GM21528 (cell line): ENCODE results near the gene VPS8.
A peak's percentile ranks its signal among the peaks of the same experiment; 100 is the strongest.

ENCODE experiments used
- ATAC-seq: cut with Tn5 transposase; IDR thresholded peaks from one replicate; pipeline ENCODE4 v1.9.1; 2021; ENCODE audit warnings: mild to moderate bottlenecking, moderate library complexity; ENCODE audit not compliant: unreplicated experiment, low FRiP score

Gene VPS8

GRCh38 chr3:184811034-184811433 is 932 bp upstream of the VPS8 start:
- ATAC-seq = no peak

- no peak for ATAC-seq
These were observed 335 bp upstream of the VPS8 start for GRCh38 chr3:184811663-184811998.

GRCh38 chr3:184812662-184813042 is 686 bp downstream of the VPS8 start:
- peak; percentile 25 for ATAC-seq

- ATAC-seq = no peak
These were observed 1.4 kb downstream of the VPS8 start for GRCh38 chr3:184813357-184813756.

- no peak for ATAC-seq
These were observed 2.2 kb downstream of the VPS8 start for GRCh38 chr3:184814214-184814613.

- ATAC-seq = no peak
These were observed 3.3 kb downstream of the VPS8 start for GRCh38 chr3:184815046-184815930.

- ATAC-seq = no peak
These were observed 4.6 kb downstream of the VPS8 start for GRCh38 chr3:184816614-184817013.

- no peak for ATAC-seq
These were observed 8.6 kb downstream of the VPS8 start for GRCh38 chr3:184820525-184820924.

GRCh38 chr3:184821034-184821433 is 9.1 kb downstream of the VPS8 start:
- ATAC-seq = no peak

- no peak for ATAC-seq
These were observed 10.1 kb downstream of the VPS8 start for GRCh38 chr3:184822081-184822480.

GRCh38 chr3:184822654-184823053 is 10.7 kb downstream of the VPS8 start:
- no peak for ATAC-seq

- ATAC-seq = no peak
These were observed 12.0 kb downstream of the VPS8 start for GRCh38 chr3:184823990-184824389.

GRCh38 chr3:184825121-184825820 is 13.3 kb downstream of the VPS8 start:
- no peak for ATAC-seq

- no peak for ATAC-seq
These were observed 15.6 kb downstream of the VPS8 start for GRCh38 chr3:184827572-184827971.

- ATAC-seq = no peak
These were observed 20.1 kb downstream of the VPS8 start for GRCh38 chr3:184832044-184832443.

GRCh38 chr3:184832903-184833302 is 20.9 kb downstream of the VPS8 start:
- ATAC-seq = no peak

- no peak for ATAC-seq
These were observed 24.3 kb downstream of the VPS8 start for GRCh38 chr3:184836090-184836822.

GRCh38 chr3:184842433-184842832 is 30.5 kb downstream of the VPS8 start:
- ATAC-seq = no peak

GRCh38 chr3:184845819-184846218 is 33.9 kb downstream of the VPS8 start:
- ATAC-seq = no peak

GRCh38 chr3:184846496-184846895 is 34.5 kb downstream of the VPS8 start:
- ATAC-seq = no peak

- ATAC-seq = no peak
These were observed 37.0 kb downstream of the VPS8 start for GRCh38 chr3:184848934-184849333.
